Loucy (cell line): ENCODE results near the gene NPHP3.

Experiments
- H2AFZ ChIP-seq: fragments of 200-600 bp; sonication (generic); 2 replicates; pipeline ENCODE4 v1.6.0; 2016; ENCODE audit warnings: antibody characterized with exemption, mild to moderate bottlenecking, low read length, moderate library complexity
- H3F3A ChIP-seq: fragments of 200-600 bp; 2 replicates; pipeline ENCODE4 v1.6.0; 2016; ENCODE audit warnings: antibody characterized with exemption, low read depth, mild to moderate bottlenecking
- H3K27me3 ChIP-seq: fragments of 200-600 bp; sonication (generic); 2 replicates; pipeline ENCODE4 v1.6.1; 2014; ENCODE audit warnings: low read length, mild to moderate bottlenecking; ENCODE audit not compliant: insufficient read depth, poor library complexity, severe bottlenecking
- H3K36me3 ChIP-seq: fragments of 200-600 bp; sonication (generic); 2 replicates; pipeline ENCODE4 v1.6.1; 2016; ENCODE audit warnings: low read length; ENCODE audit not compliant: insufficient read depth
- H3K4me1 ChIP-seq: fragments of 200-600 bp; sonication (generic); 2 replicates; pipeline ENCODE4 v1.5.1; 2014; ENCODE audit warnings: low read length, mild to moderate bottlenecking; ENCODE audit not compliant: insufficient read depth, poor library complexity, severe bottlenecking
- H3K4me2 ChIP-seq: fragments of 200-600 bp; sonication (generic); 2 replicates; pipeline ENCODE4 v1.6.0; 2014; ENCODE audit warnings: antibody characterized with exemption, low read length, low read depth, mild to moderate bottlenecking; ENCODE audit not compliant: poor library complexity, severe bottlenecking
- H3K4me3 ChIP-seq: fragments of 200-600 bp; sonication (generic); 2 replicates; pipeline ENCODE4 v1.5.1; 2014; ENCODE audit warnings: low read length, mild to moderate bottlenecking, mixed read lengths; ENCODE audit not compliant: poor library complexity, severe bottlenecking
- H3K79me2 ChIP-seq: fragments of 200-600 bp; sonication (generic); 2 replicates; pipeline ENCODE4 v1.6.1; 2014; ENCODE audit warnings: low read length; ENCODE audit not compliant: insufficient read depth
- H3K9ac ChIP-seq: fragments of 200-600 bp; sonication (generic); 2 replicates; pipeline ENCODE4 v1.6.0; 2014; ENCODE audit warnings: mild to moderate bottlenecking, low read depth, low read length, moderate library complexity; ENCODE audit not compliant: poor library complexity, severe bottlenecking
- H3K9me2 ChIP-seq: fragments of 200-600 bp; sonication (generic); replicated peaks from 2 replicates; pipeline ENCODE4 v1.6.1; 2016; ENCODE audit warnings: low read depth, low read length, mixed read lengths
- H3K9me3 ChIP-seq: fragments of 200-600 bp; sonication (generic); 2 replicates; pipeline ENCODE4 v1.6.1; 2014; ENCODE audit warnings: mild to moderate bottlenecking, antibody characterized with exemption, low read length, low read depth; ENCODE audit not compliant: insufficient read depth
- H4K20me1 ChIP-seq: fragments of 200-600 bp; sonication (generic); 2 replicates; pipeline ENCODE4 v1.6.0; 2014; ENCODE audit warnings: antibody characterized with exemption, low read length, mild to moderate bottlenecking; ENCODE audit not compliant: insufficient read depth, poor library complexity, severe bottlenecking
- EZH2phosphoT487 ChIP-seq: fragments of 200-600 bp; IDR thresholded peaks from 2 replicates; pipeline ENCODE4 v1.6.1; 2018; ENCODE audit warnings: antibody characterized with exemption, mild to moderate bottlenecking, moderate library complexity, borderline replicate concordance
- TF ChIP-seq, protein P1 (sequence below): fragments of 200-600 bp; sonication (generic); conservative IDR thresholded peaks from 2 replicates; pipeline ENCODE4 v1.5.1; 2014; ENCODE audit warnings: mild to moderate bottlenecking, antibody characterized with exemption, low read length

Gene NPHP3

DNA sequence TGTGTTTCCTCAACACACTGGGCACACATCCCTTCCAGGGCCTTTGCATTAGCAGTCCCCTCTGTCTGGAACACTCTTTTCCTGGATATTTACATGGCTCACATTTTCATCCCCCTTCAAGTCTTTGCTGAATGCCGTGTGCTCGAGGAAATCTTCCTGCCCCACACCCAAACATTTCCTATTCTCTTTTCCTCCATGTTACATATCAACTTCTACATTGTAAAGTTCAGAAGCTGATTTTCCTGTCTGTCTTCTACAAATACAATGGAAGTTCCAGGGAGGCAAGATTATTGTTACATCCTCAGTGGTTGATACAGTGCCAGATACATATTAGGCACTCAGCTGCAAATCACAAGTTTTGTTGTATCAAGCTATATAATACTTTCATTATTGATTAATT lies 66.7 kb downstream of the NPHP3 start:
- H3K4me3 ChIP-seq: no peak overlapping the region
- no peak overlapping the region for H3K4me2 ChIP-seq
- H3K9ac ChIP-seq: no peak overlapping the region
- no peaks in the 10 kb centered on the region for H3K36me3 ChIP-seq
- H3K27me3 ChIP-seq: no peaks in the 10 kb centered on the region
- no peaks in the 10 kb centered on the region for H3K9me3 ChIP-seq
- no peaks in the 10 kb centered on the region for H3K9me2 ChIP-seq
- no peak overlapping the region for H2AFZ ChIP-seq
- no peaks in the 10 kb centered on the region for H3F3A ChIP-seq
- no peaks in the 10 kb centered on the region for H4K20me1 ChIP-seq
- peaks cover 37% of the 10 kb centered on the region for H3K4me1 ChIP-seq
- peaks cover 14% of the 10 kb centered on the region for H3K79me2 ChIP-seq
- TF ChIP-seq EZH2phosphoT487: no peak
- TF ChIP-seq, protein P1, sequence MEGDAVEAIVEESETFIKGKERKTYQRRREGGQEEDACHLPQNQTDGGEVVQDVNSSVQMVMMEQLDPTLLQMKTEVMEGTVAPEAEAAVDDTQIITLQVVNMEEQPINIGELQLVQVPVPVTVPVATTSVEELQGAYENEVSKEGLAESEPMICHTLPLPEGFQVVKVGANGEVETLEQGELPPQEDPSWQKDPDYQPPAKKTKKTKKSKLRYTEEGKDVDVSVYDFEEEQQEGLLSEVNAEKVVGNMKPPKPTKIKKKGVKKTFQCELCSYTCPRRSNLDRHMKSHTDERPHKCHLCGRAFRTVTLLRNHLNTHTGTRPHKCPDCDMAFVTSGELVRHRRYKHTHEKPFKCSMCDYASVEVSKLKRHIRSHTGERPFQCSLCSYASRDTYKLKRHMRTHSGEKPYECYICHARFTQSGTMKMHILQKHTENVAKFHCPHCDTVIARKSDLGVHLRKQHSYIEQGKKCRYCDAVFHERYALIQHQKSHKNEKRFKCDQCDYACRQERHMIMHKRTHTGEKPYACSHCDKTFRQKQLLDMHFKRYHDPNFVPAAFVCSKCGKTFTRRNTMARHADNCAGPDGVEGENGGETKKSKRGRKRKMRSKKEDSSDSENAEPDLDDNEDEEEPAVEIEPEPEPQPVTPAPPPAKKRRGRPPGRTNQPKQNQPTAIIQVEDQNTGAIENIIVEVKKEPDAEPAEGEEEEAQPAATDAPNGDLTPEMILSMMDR: no peak

DNA sequence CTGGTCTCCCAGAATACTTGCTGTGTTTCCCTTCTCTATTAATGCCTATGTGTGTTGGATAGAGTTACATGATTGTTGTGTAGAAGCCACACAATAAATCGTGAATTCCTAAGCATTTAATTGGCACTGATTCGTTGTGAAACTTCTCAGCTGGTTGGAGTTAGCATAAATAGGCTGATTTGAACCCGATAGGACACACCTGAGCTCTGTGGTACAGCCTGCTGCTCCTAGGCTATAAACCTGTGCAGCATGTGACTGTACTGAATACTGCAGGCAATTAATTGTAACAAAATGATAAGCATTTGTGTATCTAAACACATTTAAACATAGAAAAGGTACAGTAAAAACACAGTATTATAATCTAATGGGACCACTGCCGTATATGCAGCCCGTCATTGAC lies 67.5 kb downstream of the NPHP3 start:
- H4K20me1 ChIP-seq: no peaks in the 10 kb centered on the region
- no peaks in the 10 kb centered on the region for H3K9me3 ChIP-seq
- H3K4me3 ChIP-seq: no peak overlapping the region
- no peaks in the 10 kb centered on the region for H3F3A ChIP-seq
- H2AFZ ChIP-seq: no peak overlapping the region
- no peak for TF ChIP-seq EZH2phosphoT487
- TF ChIP-seq, protein P1: no peak
- peaks cover 37% of the 10 kb centered on the region for H3K4me1 ChIP-seq
- H3K9ac ChIP-seq: no peak overlapping the region
- no peaks in the 10 kb centered on the region for H3K27me3 ChIP-seq
- no peaks in the 10 kb centered on the region for H3K36me3 ChIP-seq
- peaks cover 12% of the 10 kb centered on the region for H3K79me2 ChIP-seq
- H3K4me2 ChIP-seq: no peak overlapping the region
- no peaks in the 10 kb centered on the region for H3K9me2 ChIP-seq

DNA sequence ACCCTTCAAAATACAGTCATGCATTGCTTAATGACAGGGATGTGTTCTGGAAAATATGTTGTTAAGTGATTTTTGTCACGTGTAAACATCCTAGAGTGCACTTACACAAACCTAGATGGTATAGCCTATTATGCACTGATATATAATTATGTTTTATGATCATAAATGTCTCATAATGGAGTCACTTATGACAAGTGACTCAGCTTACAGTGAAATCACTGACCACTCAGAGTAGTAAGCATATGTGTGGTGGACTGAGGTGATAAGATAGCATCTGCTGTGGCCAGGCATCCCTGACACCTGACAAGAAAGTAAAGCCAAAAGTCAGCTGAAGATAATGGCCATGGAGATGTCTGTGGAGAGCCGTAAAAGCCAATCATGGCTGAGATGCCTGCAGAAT lies 68.0 kb downstream of the NPHP3 start:
- Histone ChIP-seq H3F3A (no peaks in the 10 kb centered on the region), H3K79me2 (peaks cover 9% of the 10 kb centered on the region), H3K36me3 (no peaks in the 10 kb centered on the region), H3K4me1 (peaks cover 37% of the 10 kb centered on the region), H3K27me3 (no peaks in the 10 kb centered on the region), H3K4me3 (no peak overlapping the region), H3K9ac (no peak overlapping the region), H3K4me2 (no peak overlapping the region), H4K20me1 (no peaks in the 10 kb centered on the region), H3K9me2 (no peaks in the 10 kb centered on the region), H3K9me3 (no peaks in the 10 kb centered on the region), H2AFZ (no peak overlapping the region)
- TF ChIP-seq, protein P1: no peak
- TF ChIP-seq EZH2phosphoT487: no peak
